Ascending aorta (tissue), 2 donors: Measurements from ENCODE around the gene MZB1. TPM values are rescaled to one million over a fixed set of nuclear protein-coding genes. Genes with fewer than 3 reads are reported as not detected.
A peak's percentile ranks its signal among the peaks of the same experiment; 100 is the strongest.
"Not testable (repeated sequence)": the region's sequence is repeated elsewhere in the genome, so short reads cannot be mapped to it uniquely, and the experiment has no call there.

Source experiments
- DNase-seq, 2 donors: peaks; one replicate each; pipeline ENCODE4 v3.0.0-alpha.2; 2019; ENCODE audit warnings: low spot score in 2 of 2
- H3K27ac ChIP-seq, 2 donors: fragments of 200-600 bp; sonication (generic); one replicate each; pipeline ENCODE4 v1.5.1; 2016 to 2017; ENCODE audit warnings: mild to moderate bottlenecking in 1 of 2
- H3K27me3 ChIP-seq: fragments of 200-600 bp; sonication (generic); one replicate; pipeline ENCODE4 v1.5.1; 2017
- H3K36me3 ChIP-seq, 2 donors: fragments of 200-600 bp; sonication (generic); one replicate each; pipeline ENCODE4 v1.5.1; 2016
- H3K4me1 ChIP-seq, 2 donors: fragments of 200-600 bp; sonication (generic); one replicate each; pipeline ENCODE4 v1.5.1; 2016 to 2017; ENCODE audit warnings: mild to moderate bottlenecking in 1 of 2
- H3K4me3 ChIP-seq, 2 donors: fragments of 200-600 bp; sonication (generic); one replicate each; pipeline ENCODE4 v1.5.1; 2016 to 2017; ENCODE audit warnings: mild to moderate bottlenecking in 1 of 2
- H3K9me3 ChIP-seq, 2 donors: fragments of 200-600 bp; sonication (generic); one replicate each; pipeline ENCODE4 v1.5.1; 2016
- CTCF ChIP-seq, 3 experiments: fragments of 200-600 bp in 2 of 3; fragments of 450-650 bp in 1 of 3; sonication (generic) in 2 of 3; IDR thresholded peaks; one replicate each; pipeline ENCODE4 v1.5.1; 2016 to 2019; ENCODE audit warnings: antibody characterized with exemption in 3 of 3, mild to moderate bottlenecking in 1 of 3, moderate library complexity in 1 of 3
- intact Hi-C: fragments of 100-400 bp; cut with DNase I; formaldehyde crosslinking; loops from one replicate; pipeline ENCODE4 v1.15.1; 2023
- total RNA-seq: library from RNA; depleted of rRNA; stranded (reverse); fragments of >200 nt; gene quantifications from one replicate; pipeline ENCODE4 v1.1.0, GENCODE V29; 2016

The MZB1 gene
- total RNA-seq, 1 donor from 2014 or later = 8.0 TPM

- TF ChIP-seq CTCF (IDR thresholded peaks at IDR 0.05) = no peak
- Histone ChIP-seq H3K4me1 (peaks cover 3 to 6% of the 10 kb centered on the region in 2 donors), H3K36me3 (no peaks in the 10 kb centered on the region), H3K4me3 (no peak overlapping the region), H3K27me3 (no peaks in the 10 kb centered on the region), H3K27ac (no peak overlapping the region), H3K9me3 (no peaks in the 10 kb centered on the region)
- no peak for DNase-seq
- intact Hi-C loops = no loop called here
These were observed 2.0 kb downstream of the MZB1 start for GRCh38 chr5:139387611-139388197.

GRCh38 chr5:139386956-139387355 is 2.8 kb downstream of the MZB1 start:
- DNase-seq, H3K27me3 ChIP-seq, H3K4me1 ChIP-seq, intact Hi-C loops, H3K4me3 ChIP-seq, H3K36me3 ChIP-seq, H3K9me3 ChIP-seq, H3K27ac ChIP-seq: not testable (repeated sequence)

DNA sequence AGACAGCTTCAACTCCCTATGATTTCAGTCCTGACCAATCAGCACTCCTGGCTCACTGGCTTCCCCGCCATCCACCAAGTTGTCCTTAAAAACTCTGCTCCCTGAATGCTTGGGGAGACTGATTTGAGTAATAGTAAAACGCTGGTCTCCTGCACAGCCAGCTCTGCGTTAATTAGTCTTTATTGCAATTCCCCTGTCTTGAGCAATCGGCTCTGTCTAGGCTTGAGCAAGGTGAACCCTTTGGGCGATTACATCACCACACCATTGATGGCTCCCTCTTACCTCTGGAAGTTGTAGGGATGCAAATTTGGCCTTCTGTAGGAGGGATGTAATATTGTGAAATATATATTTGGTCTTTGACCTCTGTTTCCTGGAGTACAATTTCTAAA is 3.7 kb downstream of the MZB1 start:
- Histone ChIP-seq H3K4me3 (no peak overlapping the region), H3K9me3 (no peaks in the 10 kb centered on the region), H3K36me3 (no peaks in the 10 kb centered on the region), H3K27ac (no peak overlapping the region), H3K27me3 (no peaks in the 10 kb centered on the region), H3K4me1 (peaks cover 2 to 3% of the 10 kb centered on the region in 2 donors)
- no peak for DNase-seq
- no peak for TF ChIP-seq CTCF (IDR thresholded peaks at IDR 0.05)
- intact Hi-C loops = no loop called here

DNA sequence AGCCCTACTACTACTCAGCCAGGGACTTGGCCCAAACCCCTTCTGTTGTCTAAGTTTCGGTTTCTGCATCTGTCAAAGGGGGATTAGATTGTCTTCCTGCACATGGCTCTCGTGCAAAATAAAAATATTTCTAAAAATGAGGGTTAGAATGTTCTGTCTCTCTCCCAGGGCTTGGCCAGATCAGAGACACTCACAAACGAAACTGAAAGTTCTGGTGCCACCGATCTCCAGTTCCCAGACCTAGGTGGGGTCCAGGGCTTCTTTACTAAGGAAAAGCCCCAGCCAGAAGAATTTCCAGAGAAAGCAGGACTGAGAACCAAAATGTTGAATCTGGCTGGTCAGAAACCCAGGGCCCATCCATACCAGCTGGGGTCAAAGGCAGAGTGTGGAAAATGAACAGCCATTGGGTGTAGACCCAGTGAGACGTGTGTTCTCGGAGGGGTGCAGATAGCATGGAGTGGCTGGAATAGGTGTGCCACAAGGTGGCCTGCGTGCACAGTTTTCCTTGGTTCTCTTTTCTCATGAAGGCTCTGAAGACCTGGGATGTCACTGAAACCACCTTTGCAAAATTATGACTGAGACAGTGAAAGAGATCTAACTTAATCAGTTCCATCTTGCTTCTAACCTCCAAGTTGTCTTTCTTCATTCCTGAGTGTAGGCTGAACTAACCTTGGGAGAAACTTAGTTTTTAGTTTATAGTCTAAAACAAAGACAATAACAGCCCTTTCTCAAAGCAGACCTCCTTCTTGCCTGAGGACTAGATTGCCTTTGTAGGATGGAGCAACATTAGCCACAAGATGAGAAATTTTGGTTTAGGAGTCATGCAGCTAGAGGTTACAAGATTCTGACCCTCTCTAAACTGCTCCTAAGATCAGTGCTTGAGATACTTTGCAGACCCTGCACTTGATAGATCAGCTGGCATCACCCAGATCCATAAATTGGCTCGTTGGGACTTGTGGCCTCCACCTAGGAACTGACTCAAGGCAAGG is 4.4 kb downstream of the MZB1 start:
- no peaks in the 10 kb centered on the region for H3K9me3 ChIP-seq
- DNase-seq = no peak
- no peaks in the 10 kb centered on the region for H3K27me3 ChIP-seq
- no peaks in the 10 kb centered on the region for H3K36me3 ChIP-seq
- intact Hi-C loops = no loop called here
- TF ChIP-seq CTCF (IDR thresholded peaks at IDR 0.05) = peak in 1 of 3 experiments; percentile 11
- H3K4me1 ChIP-seq = peaks cover 2 to 3% of the 10 kb centered on the region in 2 donors
- peak overlapping the region; percentile 17 to 58 for H3K4me3 ChIP-seq
- H3K27ac ChIP-seq = peak overlapping the region in 1 of 2 donors; percentile 42

DNA sequence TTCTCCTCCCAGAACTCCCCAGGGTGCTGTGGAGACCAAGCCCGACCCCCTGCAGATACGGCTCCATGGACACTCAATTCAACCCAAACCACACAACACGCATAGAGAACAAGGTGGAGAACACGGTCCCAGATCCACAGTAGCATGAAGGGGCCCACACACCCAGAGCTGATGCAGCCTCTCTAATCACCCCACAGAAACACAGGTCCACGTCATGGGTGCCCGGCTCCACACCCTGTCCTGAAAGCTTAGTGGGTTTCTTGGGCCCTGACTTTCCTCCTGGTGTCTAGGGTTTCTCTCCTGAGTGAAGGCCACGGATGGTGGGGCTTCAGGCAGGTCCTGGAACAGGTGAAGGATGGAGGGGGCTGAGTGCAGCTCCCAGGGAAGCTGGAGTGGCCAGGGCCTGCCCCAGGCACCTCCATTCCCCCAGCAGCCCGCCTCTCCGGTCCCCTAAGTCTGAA is 5.1 kb downstream of the MZB1 start:
- no peaks in the 10 kb centered on the region for H3K36me3 ChIP-seq
- intact Hi-C loops = no loop called here
- peak overlapping the region in 1 of 2 donors; percentile 58 for H3K4me3 ChIP-seq
- no peak for DNase-seq
- peaks cover 2 to 3% of the 10 kb centered on the region in 2 donors for H3K4me1 ChIP-seq
- H3K27me3 ChIP-seq = no peaks in the 10 kb centered on the region
- peak overlapping the region in 1 of 2 donors; percentile 42 for H3K27ac ChIP-seq
- H3K9me3 ChIP-seq = no peaks in the 10 kb centered on the region
- TF ChIP-seq CTCF (IDR thresholded peaks at IDR 0.05) = no peak
